ENCODE measurements around the gene NRG3. TPM values are rescaled to one million over a fixed set of nuclear protein-coding genes. Genes with fewer than 3 reads are reported as not detected.

NRG3 gene
- total RNA-seq, 4 donors from 2014 or later: 0.22 to 2.4 TPM; not detected in 2

DNA sequence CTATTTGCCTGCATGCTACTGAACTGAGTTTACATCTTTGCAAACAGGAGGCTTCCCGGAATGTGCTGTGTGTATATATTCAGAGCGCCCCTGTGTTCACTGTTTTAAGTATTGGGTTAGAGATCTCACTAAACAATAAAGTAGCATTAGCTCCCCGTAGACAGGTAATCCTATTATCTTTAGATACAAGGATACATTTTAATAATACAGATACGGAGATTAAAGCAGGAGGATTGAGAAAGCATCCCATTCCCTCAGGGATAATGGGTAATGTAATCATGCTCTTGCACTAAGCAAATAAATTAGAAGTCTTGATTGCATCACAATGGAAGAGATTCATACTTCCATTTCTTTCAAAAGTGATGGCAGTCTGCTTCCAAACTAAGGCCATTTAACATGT is 809.0 kb downstream of the NRG3 start:
- no peak for TF ChIP-seq CTCF (IDR thresholded peaks at IDR 0.05; ENCODE audit: low read depth)

GRCh38 chr10:82685087-82685486 is 810.1 kb downstream of the NRG3 start:
- no peak for TF ChIP-seq CTCF (IDR thresholded peaks at IDR 0.05; ENCODE audit: low read depth)

- no peak for TF ChIP-seq CTCF (IDR thresholded peaks at IDR 0.05; ENCODE audit: low read depth)
Measured at GRCh38 chr10:82691211-82691610, 816.2 kb downstream of the NRG3 start.

DNA sequence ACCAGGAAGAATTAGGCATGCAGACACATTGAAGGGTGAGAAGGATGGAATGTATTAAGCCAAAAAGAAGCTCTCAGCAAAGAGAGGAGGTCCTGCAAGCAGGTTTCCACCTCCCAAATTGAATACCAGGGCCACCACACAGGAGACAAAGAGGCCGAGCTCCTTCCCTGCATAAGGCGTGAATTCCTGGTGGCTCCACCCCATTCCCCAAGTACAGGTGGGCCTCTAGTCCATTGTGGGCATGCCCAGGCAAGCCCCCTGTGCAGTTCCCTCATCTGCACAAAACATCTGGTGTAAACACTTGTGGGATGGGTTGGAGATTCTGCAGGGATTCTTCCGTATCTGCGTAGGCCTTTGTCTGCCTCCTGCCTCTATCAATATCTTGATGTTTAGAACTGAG is 817.5 kb downstream of the NRG3 start:
- no peak for TF ChIP-seq CTCF (IDR thresholded peaks at IDR 0.05; ENCODE audit: low read depth)

DNA sequence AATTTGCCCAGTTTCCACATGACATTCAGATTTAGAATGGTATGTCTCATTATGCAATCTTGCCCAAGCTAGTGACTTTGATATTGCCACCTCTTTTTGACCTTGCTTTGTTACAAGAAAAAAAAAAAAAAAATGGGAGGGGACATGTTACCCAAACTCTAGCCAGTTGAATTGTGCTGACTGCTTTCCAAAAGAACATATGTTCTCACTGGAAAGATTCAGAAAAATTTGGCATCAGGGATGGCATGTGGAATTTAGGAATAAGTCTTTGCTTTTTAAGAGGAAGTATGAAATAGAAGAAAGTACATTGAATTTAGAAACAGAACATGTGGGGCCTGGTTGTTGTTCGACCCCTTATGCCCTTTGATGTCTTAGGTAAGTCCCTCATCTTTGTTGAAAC is 846.8 kb downstream of the NRG3 start:
- no peak for TF ChIP-seq CTCF (IDR thresholded peaks at IDR 0.05; ENCODE audit: low read depth)

- TF ChIP-seq CTCF (IDR thresholded peaks at IDR 0.05; ENCODE audit: low read depth): no peak
Measured at GRCh38 chr10:82722273-82722672, 847.3 kb downstream of the NRG3 start.

- no peak for TF ChIP-seq CTCF (IDR thresholded peaks at IDR 0.05; ENCODE audit: low read depth)
Measured at GRCh38 chr10:82736305-82736704, 861.3 kb downstream of the NRG3 start.

Measured in subcutaneous adipose tissue (tissue), 4 donors.